HG03521 (cell line): Measurements from ENCODE around the gene TAL1.
A peak's percentile ranks its signal among the peaks of the same experiment; 100 is the strongest.

Source experiments
- ATAC-seq: cut with Tn5 transposase; IDR thresholded peaks from one replicate; pipeline ENCODE4 v1.9.1; 2021; ENCODE audit warnings: mild to moderate bottlenecking, moderate library complexity; ENCODE audit not compliant: unreplicated experiment

Gene TAL1

DNA sequence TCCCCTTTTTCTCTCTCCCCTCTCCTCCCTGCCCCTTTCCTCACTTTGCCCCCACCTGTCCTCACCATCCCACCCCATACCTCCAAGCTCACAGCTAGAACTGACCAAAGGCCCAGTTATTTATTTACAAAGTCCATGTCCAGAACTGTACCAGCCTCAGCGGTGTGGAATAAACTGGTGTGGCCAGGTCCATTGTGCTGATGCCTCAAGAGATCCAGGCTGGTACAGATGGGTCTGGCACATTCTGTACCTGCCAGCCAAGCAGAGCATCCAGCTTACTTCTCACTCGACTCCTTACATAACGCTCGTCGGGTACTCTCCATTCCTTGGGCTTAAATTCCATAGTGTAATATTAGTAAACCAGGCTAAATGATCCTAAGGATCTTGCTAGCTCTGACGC lies 54.0 kb downstream of the TAL1 start:
- ATAC-seq: no peak

DNA sequence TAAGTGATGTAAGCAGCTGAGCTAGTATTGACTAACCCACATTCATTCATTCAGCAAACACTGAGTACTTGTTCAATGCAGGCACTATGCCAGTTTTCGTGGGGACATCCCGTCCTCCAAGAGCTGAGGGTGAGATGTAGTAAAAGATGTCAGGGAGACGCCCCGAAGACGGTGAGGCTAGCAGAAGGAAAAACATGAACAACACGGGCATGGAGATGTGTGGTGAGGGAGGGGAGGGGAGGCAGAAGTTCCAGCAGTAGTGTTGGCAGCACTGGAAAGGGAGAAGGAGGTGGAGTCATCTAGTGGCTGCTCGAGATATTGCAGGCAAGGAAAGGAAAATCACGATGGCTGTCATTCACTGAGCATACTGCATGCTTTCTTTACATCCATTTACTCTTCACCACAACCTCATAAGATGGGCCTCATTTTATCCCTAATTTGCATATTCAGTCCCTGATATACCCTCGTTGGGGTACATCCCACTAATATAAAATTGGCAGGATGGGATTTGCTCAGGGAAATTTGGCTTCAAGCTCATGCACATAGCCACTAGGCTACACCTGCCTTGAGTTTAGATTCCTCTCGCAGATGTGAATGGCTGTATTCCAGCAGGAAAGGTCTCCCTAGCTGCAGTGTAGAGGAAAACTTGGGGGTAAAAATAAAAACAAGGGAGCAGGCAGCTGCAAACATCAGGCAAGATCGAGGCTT lies 56.6 kb downstream of the TAL1 start:
- ATAC-seq: peak; percentile 43

DNA sequence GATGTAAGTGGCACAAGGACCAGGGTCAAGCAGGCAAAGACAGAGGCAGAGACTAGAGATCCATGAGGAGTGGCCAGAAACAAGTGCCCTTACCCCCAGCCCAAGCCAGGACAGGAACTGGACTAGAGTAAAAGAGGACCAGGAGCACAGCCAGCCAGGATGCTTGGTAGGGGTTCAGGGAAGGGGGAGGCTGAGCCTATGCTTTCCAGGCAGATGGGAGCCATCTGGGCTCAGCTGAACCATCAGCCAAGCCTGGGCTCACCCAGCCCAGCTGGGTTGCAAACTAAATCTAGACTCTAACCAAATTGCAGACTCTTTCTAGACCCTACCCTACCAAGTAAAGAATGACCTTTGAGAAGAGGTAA lies 57.4 kb downstream of the TAL1 start:
- ATAC-seq: no peak

DNA sequence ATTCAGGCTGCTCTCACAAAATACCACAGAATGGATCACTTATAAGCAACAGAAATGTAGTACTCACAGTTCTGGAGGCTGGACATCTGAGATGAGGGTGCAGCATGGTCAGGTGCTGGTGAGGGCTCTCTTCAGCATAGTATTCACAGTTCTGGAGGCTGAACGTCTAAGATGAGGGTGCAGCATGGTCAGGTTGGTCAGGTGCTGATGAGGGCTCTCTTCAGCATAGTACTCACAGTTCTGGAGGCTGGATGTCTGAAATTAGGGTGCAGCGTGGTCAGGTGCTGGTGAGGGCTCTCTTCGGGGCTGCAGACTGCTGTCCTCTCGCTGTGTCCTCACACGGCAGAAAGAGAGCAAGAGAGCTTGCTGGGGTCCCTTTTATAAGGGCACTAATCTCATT lies 59.2 kb downstream of the TAL1 start:
- ATAC-seq: no peak
